Ascending aorta (tissue), 2 donors: Measurements from ENCODE around the gene TTC1. TPM values are rescaled to one million over a fixed set of nuclear protein-coding genes. Genes with fewer than 3 reads are reported as not detected.
A peak's percentile ranks its signal among the peaks of the same experiment; 100 is the strongest.

Experiments
- DNase-seq, 2 donors: peaks; one replicate each; pipeline ENCODE4 v3.0.0-alpha.2; 2019; ENCODE audit warnings: low spot score in 2 of 2
- H3K27ac ChIP-seq, 2 donors: fragments of 200-600 bp; sonication (generic); one replicate each; pipeline ENCODE4 v1.5.1; 2016 to 2017; ENCODE audit warnings: mild to moderate bottlenecking in 1 of 2
- H3K27me3 ChIP-seq: fragments of 200-600 bp; sonication (generic); one replicate; pipeline ENCODE4 v1.5.1; 2017
- H3K36me3 ChIP-seq, 2 donors: fragments of 200-600 bp; sonication (generic); one replicate each; pipeline ENCODE4 v1.5.1; 2016
- H3K4me1 ChIP-seq, 2 donors: fragments of 200-600 bp; sonication (generic); one replicate each; pipeline ENCODE4 v1.5.1; 2016 to 2017; ENCODE audit warnings: mild to moderate bottlenecking in 1 of 2
- H3K4me3 ChIP-seq, 2 donors: fragments of 200-600 bp; sonication (generic); one replicate each; pipeline ENCODE4 v1.5.1; 2016 to 2017; ENCODE audit warnings: mild to moderate bottlenecking in 1 of 2
- H3K9me3 ChIP-seq, 2 donors: fragments of 200-600 bp; sonication (generic); one replicate each; pipeline ENCODE4 v1.5.1; 2016
- CTCF ChIP-seq, 3 experiments: fragments of 200-600 bp in 2 of 3; fragments of 450-650 bp in 1 of 3; sonication (generic) in 2 of 3; IDR thresholded peaks; one replicate each; pipeline ENCODE4 v1.5.1; 2016 to 2019; ENCODE audit warnings: antibody characterized with exemption in 3 of 3, mild to moderate bottlenecking in 1 of 3, moderate library complexity in 1 of 3
- intact Hi-C: fragments of 100-400 bp; cut with DNase I; formaldehyde crosslinking; loops from one replicate; pipeline ENCODE4 v1.15.1; 2023
- total RNA-seq: library from RNA; depleted of rRNA; stranded (reverse); fragments of >200 nt; gene quantifications from one replicate; pipeline ENCODE4 v1.1.0, GENCODE V29; 2016

The TTC1 gene
- total RNA-seq, 1 donor from 2014 or later: 13.7 TPM

- no peaks in the 10 kb centered on the region for H3K9me3 ChIP-seq
- H3K27me3 ChIP-seq: no peaks in the 10 kb centered on the region
- H3K27ac ChIP-seq: no peak overlapping the region
- peaks cover 0 to 4% of the 10 kb centered on the region in 2 donors for H3K4me1 ChIP-seq
- no peak for DNase-seq
- H3K36me3 ChIP-seq: peaks cover 5 to 28% of the 10 kb centered on the region in 2 donors
- intact Hi-C loops: loop anchor here (1.0 kb wide), 3 partner anchors 177 to 369 kb away; no protein-coding TSS in a partner anchor
- TF ChIP-seq CTCF (IDR thresholded peaks at IDR 0.05): peak; percentile 70 to 83 (median 73)
- no peak overlapping the region for H3K4me3 ChIP-seq
These were observed 13.0 kb downstream of the TTC1 start for GRCh38 chr5:160021831-160022446.

- no peak for DNase-seq
- intact Hi-C loops: no loop called here
These were observed 14.3 kb downstream of the TTC1 start for GRCh38 chr5:160023007-160023907.

GRCh38 chr5:160023908-160024630 is 15.1 kb downstream of the TTC1 start:
- Histone ChIP-seq H3K4me1 (peaks cover 0 to 4% of the 10 kb centered on the region in 2 donors), H3K9me3 (no peaks in the 10 kb centered on the region), H3K4me3 (no peak overlapping the region), H3K27me3 (no peaks in the 10 kb centered on the region), H3K36me3 (peaks cover 8 to 31% of the 10 kb centered on the region in 2 donors), H3K27ac (no peak overlapping the region)
- no peak for DNase-seq
- intact Hi-C loops: no loop called here
- no peak for TF ChIP-seq CTCF (IDR thresholded peaks at IDR 0.05)

More at GRCh38 chr5:160023007-160023907, 14.3 kb downstream of the TTC1 start:
- Histone ChIP-seq H3K9me3 (no peaks in the 10 kb centered on the region), H3K27me3 (no peaks in the 10 kb centered on the region), H3K36me3 (peaks cover 5 to 24% of the 10 kb centered on the region in 2 donors), H3K27ac (no peak overlapping the region), H3K4me3 (no peak overlapping the region), H3K4me1 (peaks cover 0 to 4% of the 10 kb centered on the region in 2 donors)
- TF ChIP-seq CTCF (IDR thresholded peaks at IDR 0.05): no peak

- H3K36me3 ChIP-seq: peaks cover 19 to 23% of the 10 kb centered on the region in 2 donors
- H3K27ac ChIP-seq: no peak overlapping the region
- H3K4me1 ChIP-seq: no peaks in the 10 kb centered on the region
- intact Hi-C loops: no loop called here
- H3K4me3 ChIP-seq: no peak overlapping the region
- TF ChIP-seq CTCF (IDR thresholded peaks at IDR 0.05): no peak
- DNase-seq: no peak
- H3K9me3 ChIP-seq: no peaks in the 10 kb centered on the region
- no peaks in the 10 kb centered on the region for H3K27me3 ChIP-seq
These were observed 20.1 kb downstream of the TTC1 start for GRCh38 chr5:160029004-160029403.

- no peak for TF ChIP-seq CTCF (IDR thresholded peaks at IDR 0.05)
- no peak overlapping the region for H3K4me3 ChIP-seq
- H3K9me3 ChIP-seq: no peaks in the 10 kb centered on the region
- peaks cover 19 to 28% of the 10 kb centered on the region in 2 donors for H3K36me3 ChIP-seq
- no peak for DNase-seq
- no peak overlapping the region for H3K27ac ChIP-seq
- no peaks in the 10 kb centered on the region for H3K27me3 ChIP-seq
- H3K4me1 ChIP-seq: no peaks in the 10 kb centered on the region
- intact Hi-C loops: no loop called here
These were observed 20.7 kb downstream of the TTC1 start for GRCh38 chr5:160029540-160030139.
